ENCODE results near the gene ARHGAP28.

DNA sequence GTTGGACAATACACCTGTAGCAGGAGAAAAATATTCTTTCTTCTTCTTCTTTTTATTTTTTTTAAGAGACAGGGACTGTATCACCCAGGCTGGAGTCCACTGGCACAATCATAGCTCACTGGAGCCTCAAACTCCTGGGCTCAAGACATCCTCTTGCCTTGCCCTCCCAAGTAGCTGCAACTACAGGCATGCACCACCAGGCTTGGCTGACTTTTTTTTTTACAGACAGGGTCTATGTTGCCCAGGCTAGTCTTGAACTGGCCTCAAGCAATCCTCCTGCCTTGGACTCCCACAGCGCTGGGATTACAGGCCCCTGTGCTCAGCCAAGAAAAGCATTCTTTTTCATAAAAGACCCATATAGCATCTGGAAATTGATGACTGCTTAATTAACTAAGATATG is 17.1 kb upstream of the ARHGAP28 start:
- TF ChIP-seq, protein P1, sequence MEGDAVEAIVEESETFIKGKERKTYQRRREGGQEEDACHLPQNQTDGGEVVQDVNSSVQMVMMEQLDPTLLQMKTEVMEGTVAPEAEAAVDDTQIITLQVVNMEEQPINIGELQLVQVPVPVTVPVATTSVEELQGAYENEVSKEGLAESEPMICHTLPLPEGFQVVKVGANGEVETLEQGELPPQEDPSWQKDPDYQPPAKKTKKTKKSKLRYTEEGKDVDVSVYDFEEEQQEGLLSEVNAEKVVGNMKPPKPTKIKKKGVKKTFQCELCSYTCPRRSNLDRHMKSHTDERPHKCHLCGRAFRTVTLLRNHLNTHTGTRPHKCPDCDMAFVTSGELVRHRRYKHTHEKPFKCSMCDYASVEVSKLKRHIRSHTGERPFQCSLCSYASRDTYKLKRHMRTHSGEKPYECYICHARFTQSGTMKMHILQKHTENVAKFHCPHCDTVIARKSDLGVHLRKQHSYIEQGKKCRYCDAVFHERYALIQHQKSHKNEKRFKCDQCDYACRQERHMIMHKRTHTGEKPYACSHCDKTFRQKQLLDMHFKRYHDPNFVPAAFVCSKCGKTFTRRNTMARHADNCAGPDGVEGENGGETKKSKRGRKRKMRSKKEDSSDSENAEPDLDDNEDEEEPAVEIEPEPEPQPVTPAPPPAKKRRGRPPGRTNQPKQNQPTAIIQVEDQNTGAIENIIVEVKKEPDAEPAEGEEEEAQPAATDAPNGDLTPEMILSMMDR (IDR thresholded peaks at IDR 0.05; ENCODE audit: insufficient read depth, low read length) = no peak
- no peak for TF ChIP-seq POLR2AphosphoS5 (IDR thresholded peaks at IDR 0.05; ENCODE audit: low read depth)
